Smooth muscle cell (in vitro differentiated cells): Measurements from ENCODE around the gene MDM4. TPM values are rescaled to one million over a fixed set of nuclear protein-coding genes. Genes with fewer than 3 reads are reported as not detected.
"Not testable (repeated sequence)": the region's sequence is repeated elsewhere in the genome, so short reads cannot be mapped to it uniquely, and the experiment has no call there.

ENCODE experiments used
- DNase-seq: peaks from one replicate; lab custom pipeline; 2025; ENCODE audit not compliant: unreplicated experiment; lab: John Stamatoyannopoulos, UW
- H2AFZ ChIP-seq: fragments of 200-600 bp; sonication (generic); 2 replicates; pipeline ENCODE4 v1.6.0; 2016; ENCODE audit warnings: antibody characterized with exemption, low read depth, mild to moderate bottlenecking
- H3F3A ChIP-seq: fragments of 200-600 bp; sonication (generic); 2 replicates; pipeline ENCODE4 v1.6.0; 2017; ENCODE audit warnings: antibody characterized with exemption, low read depth
- H3K27ac ChIP-seq: fragments of 200-600 bp; sonication (generic); 2 replicates; pipeline ENCODE4 v1.5.1; 2016; ENCODE audit warnings: low read depth, mild to moderate bottlenecking
- H3K27me3 ChIP-seq: fragments of 200-600 bp; sonication (generic); 2 replicates; pipeline ENCODE4 v1.6.1; 2016; ENCODE audit warnings: low read depth, mild to moderate bottlenecking
- H3K36me3 ChIP-seq: fragments of 200-600 bp; sonication (generic); 2 replicates; pipeline ENCODE4 v1.5.1; 2016; ENCODE audit warnings: low read depth
- H3K4me1 ChIP-seq: fragments of 200-600 bp; sonication (generic); 2 replicates; pipeline ENCODE4 v1.5.1; 2016; ENCODE audit warnings: low read depth
- H3K4me2 ChIP-seq: fragments of 200-600 bp; sonication (generic); 2 replicates; pipeline ENCODE4 v1.6.0; 2016; ENCODE audit warnings: mild to moderate bottlenecking
- H3K4me3 ChIP-seq: fragments of 200-600 bp; sonication (generic); 2 replicates; pipeline ENCODE4 v1.5.1; 2016; ENCODE audit warnings: mild to moderate bottlenecking
- H3K79me2 ChIP-seq: fragments of 200-600 bp; sonication (generic); 2 replicates; pipeline ENCODE4 v1.6.0; 2016; ENCODE audit warnings: low read depth, mild to moderate bottlenecking
- H3K9ac ChIP-seq: fragments of 200-600 bp; sonication (generic); 2 replicates; pipeline ENCODE4 v1.6.0; 2016; ENCODE audit warnings: low read depth
- H3K9me3 ChIP-seq: fragments of 200-600 bp; sonication (generic); replicated peaks from 2 replicates; pipeline ENCODE4 v1.5.1; 2016; ENCODE audit warnings: low read depth
- H4K20me1 ChIP-seq: fragments of 200-600 bp; sonication (generic); 2 replicates; pipeline ENCODE4 v1.6.0; 2016; ENCODE audit warnings: low read depth
- CTCF ChIP-seq: fragments of 200-600 bp; sonication (generic); IDR thresholded peaks from 2 replicates; pipeline ENCODE4 v1.5.1; 2017; ENCODE audit warnings: borderline replicate concordance, mild to moderate bottlenecking, antibody characterized with exemption; ENCODE audit not compliant: insufficient read depth, poor library complexity, severe bottlenecking
- WGBS: methylation state at CpG from one replicate; pipeline ENCODE4 v1.1.7; 2016; ENCODE audit warnings: low lambda C conversion rate; 5-methylcytosine and 5-hydroxymethylcytosine counted together
- polyA plus RNA-seq: library from polyadenylated mRNA; unstranded; fragments of >200 nt; fragmentation: Nextera tagmentation; extraction: Ambion mirVana; gene quantifications from 2 replicates; pipeline ENCODE4 v1.2.1, GENCODE V29; 2016
- total RNA-seq: library from RNA; depleted of rRNA; stranded (reverse); fragments of >200 nt; gene quantifications from 2 replicates; pipeline ENCODE4 v1.2.3, GENCODE V29; 2014

Gene MDM4
- total and polyA plus RNA-seq, 2 experiments from 2014 or later: 10.8 to 31.7 TPM

GRCh38 chr1:204479387-204480136 is 36.6 kb upstream of the MDM4 start:
- Histone ChIP-seq H3K79me2 (peaks cover 7% of the 10 kb centered on the region), H3K36me3 (no peaks in the 10 kb centered on the region), H3K27ac (peak overlapping the region; percentile 3), H4K20me1 (peaks cover 18% of the 10 kb centered on the region), H3K9ac (no peak overlapping the region), H3K4me1 (peaks cover 11% of the 10 kb centered on the region), H3K27me3 (no peaks in the 10 kb centered on the region), H2AFZ (no peak overlapping the region), H3K9me3 (no peaks in the 10 kb centered on the region), H3K4me2 (peak overlapping the region; percentile 3), H3K4me3 (no peak overlapping the region), H3F3A (no peaks in the 10 kb centered on the region)
- DNase-seq: no peak
- 64% methylated on average over 13 of the region's 13 CpGs for WGBS
- no peak for TF ChIP-seq CTCF

- Histone ChIP-seq H3K4me2 (no peak overlapping the region), H3K36me3 (no peaks in the 10 kb centered on the region), H3K4me1 (peaks cover 13% of the 10 kb centered on the region), H3K27ac (peak overlapping the region; percentile 3), H3K79me2 (peaks cover 7% of the 10 kb centered on the region), H3K27me3 (no peaks in the 10 kb centered on the region), H3K4me3 (no peak overlapping the region), H3K9me3 (no peaks in the 10 kb centered on the region), H3F3A (no peaks in the 10 kb centered on the region), H2AFZ (no peak overlapping the region), H4K20me1 (peaks cover 20% of the 10 kb centered on the region), H3K9ac (no peak overlapping the region)
- TF ChIP-seq CTCF: no peak
- DNase-seq: no peak
- WGBS: 93% methylated on average over 8 of the region's 8 CpGs
These were observed 35.7 kb upstream of the MDM4 start for GRCh38 chr1:204480515-204480914.

- TF ChIP-seq CTCF: no peak
- H3K27me3 ChIP-seq: no peaks in the 10 kb centered on the region
- H3K36me3 ChIP-seq: no peaks in the 10 kb centered on the region
- no peak overlapping the region for H3K9ac ChIP-seq
- H3K27ac ChIP-seq: no peak overlapping the region
- no peak for DNase-seq
- H2AFZ ChIP-seq: no peak overlapping the region
- peaks cover 7% of the 10 kb centered on the region for H3K79me2 ChIP-seq
- no peak overlapping the region for H3K4me2 ChIP-seq
- 95% methylated on average over 7 of the region's 7 CpGs for WGBS
- H4K20me1 ChIP-seq: peaks cover 39% of the 10 kb centered on the region
- H3K4me3 ChIP-seq: no peak overlapping the region
- H3F3A ChIP-seq: peaks cover 10% of the 10 kb centered on the region
- H3K4me1 ChIP-seq: peaks cover 15% of the 10 kb centered on the region
- H3K9me3 ChIP-seq: no peaks in the 10 kb centered on the region
These were observed 32.4 kb upstream of the MDM4 start for GRCh38 chr1:204483791-204484190.

GRCh38 chr1:204486513-204487255 is 29.5 kb upstream of the MDM4 start:
- H3K27ac ChIP-seq, DNase-seq, H3F3A ChIP-seq, H3K36me3 ChIP-seq, H3K27me3 ChIP-seq, H3K9ac ChIP-seq, H3K4me3 ChIP-seq, H2AFZ ChIP-seq, H3K4me2 ChIP-seq, H3K4me1 ChIP-seq, H3K9me3 ChIP-seq: not testable (repeated sequence)
- Histone ChIP-seq H4K20me1 (peaks cover 48% of the 10 kb centered on the region), H3K79me2 (peaks cover 14% of the 10 kb centered on the region)
- WGBS: 78% methylated on average over 9 of the region's 9 CpGs
